PC-3 (cell line): ENCODE data around the gene RPL13. TPM values are rescaled to one million over a fixed set of nuclear protein-coding genes. Genes with fewer than 3 reads are reported as not detected.

Source experiments
- ATAC-seq: fragments of 200-7000 bp; cut with Tn5 transposase; 2 replicates; pipeline ENCODE4 v1.9.1; 2020; ENCODE audit warnings: mild to moderate bottlenecking, moderate library complexity
- BruUV-seq: library from RNA; stranded (reverse); fragments of 400-500 nt; replicated peaks from 2 replicates; lab custom pipeline; 2021; lab: Mats Ljungman, UMichigan
- CTCF ChIA-PET: fragments of 300-600 bp; sonication (Branson Sonifier 250); formaldehyde crosslinking; loops from one replicate; lab custom pipeline; 2022; ENCODE audit warnings: antibody characterized with exemption; lab: Charles Lee
- POLR2A ChIA-PET: fragments of 300-600 bp; sonication (Branson Sonifier 250); formaldehyde crosslinking; loops from one replicate; lab custom pipeline; 2022; ENCODE audit warnings: antibody characterized with exemption; ENCODE audit not compliant: unreplicated experiment; lab: Charles Lee
- DNase-seq: peaks from one replicate; pipeline ENCODE4 v3.0.0-alpha.2; 2015
- H2AFZ ChIP-seq: fragments of 300-600 bp; sonication (generic); 2 replicates; pipeline ENCODE4 v1.6.0; 2016; ENCODE audit warnings: antibody characterized with exemption, low read length
- H3F3A ChIP-seq: fragments of 300-600 bp; sonication (generic); one replicate; pipeline ENCODE4 v1.6.0; 2017; ENCODE audit warnings: antibody characterized with exemption, low read length, control low read depth, mild to moderate bottlenecking; ENCODE audit not compliant: unreplicated experiment
- H3K27ac ChIP-seq: fragments of 300-600 bp; sonication (generic); 2 replicates; pipeline ENCODE4 v1.5.1; 2016; ENCODE audit warnings: mild to moderate bottlenecking, low read length
- H3K27me3 ChIP-seq: fragments of 300-600 bp; sonication (generic); 2 replicates; pipeline ENCODE4 v1.6.1; 2016; ENCODE audit warnings: low read length, mixed read lengths
- H3K36me3 ChIP-seq: fragments of 300-600 bp; sonication (generic); 2 replicates; pipeline ENCODE4 v1.6.1; 2016; ENCODE audit warnings: low read depth, mixed run types, low read length, mixed read lengths
- H3K4me1 ChIP-seq: fragments of 300-600 bp; sonication (generic); 2 replicates; pipeline ENCODE4 v1.5.1; 2016; ENCODE audit warnings: low read length; ENCODE audit not compliant: insufficient read depth
- H3K4me2 ChIP-seq: fragments of 300-600 bp; sonication (generic); 2 replicates; pipeline ENCODE4 v1.6.0; 2016; ENCODE audit warnings: low read length
- H3K4me3 ChIP-seq: fragments of 300-600 bp; sonication (generic); 2 replicates; pipeline ENCODE4 v1.5.1; 2016; ENCODE audit warnings: mild to moderate bottlenecking, low read length, mixed read lengths
- H3K79me2 ChIP-seq: fragments of 300-600 bp; sonication (generic); 2 replicates; pipeline ENCODE4 v1.6.1; 2017; ENCODE audit warnings: low read length, mixed read lengths
- H3K9ac ChIP-seq: fragments of 300-600 bp; sonication (generic); 2 replicates; pipeline ENCODE4 v1.6.0; 2016; ENCODE audit warnings: mild to moderate bottlenecking, low read length
- H3K9me2 ChIP-seq: fragments of 300-600 bp; sonication (generic); replicated peaks from 2 replicates; pipeline ENCODE4 v1.6.1; 2016; ENCODE audit warnings: mixed run types, low read length, mixed read lengths
- H3K9me3 ChIP-seq: fragments of 300-600 bp; sonication (generic); 2 replicates; pipeline ENCODE4 v1.6.1; 2016; ENCODE audit warnings: low read length, mixed read lengths
- H4K20me1 ChIP-seq: fragments of 300-600 bp; sonication (generic); 2 replicates; pipeline ENCODE4 v1.6.1; 2016; ENCODE audit warnings: low read length, mixed read lengths
- EZH2 ChIP-seq: fragments of 300-600 bp; sonication (generic); IDR thresholded peaks from one replicate; pipeline ENCODE4 v1.6.1; 2017; ENCODE audit warnings: antibody characterized with exemption, mild to moderate bottlenecking, low read length; ENCODE audit not compliant: unreplicated experiment
- EZH2phosphoT487 ChIP-seq: fragments of 300-600 bp; sonication (generic); IDR thresholded peaks from 2 replicates; pipeline ENCODE4 v1.6.1; 2018; ENCODE audit warnings: mild to moderate bottlenecking, antibody characterized with exemption, low read length, borderline replicate concordance
- intact Hi-C: fragments of 100-400 bp; cut with micrococcal nuclease; formaldehyde crosslinking; loops from 2 replicates; pipeline ENCODE4 v1.9.0; 2023
- total RNA-seq: library from RNA; depleted of rRNA; stranded (reverse); fragments of >200 nt; gene quantifications from 2 replicates; pipeline ENCODE4 v1.2.3, GENCODE V29; 2014
- TF ChIP-seq, protein P1 (sequence below): fragments of 300-600 bp; sonication (generic); conservative IDR thresholded peaks from 2 replicates; pipeline ENCODE4 v1.5.1; 2017; ENCODE audit warnings: antibody characterized with exemption, low read depth, mild to moderate bottlenecking, low read length

Gene RPL13
- total RNA-seq, 1 experiment from 2014 or later: 3,236 TPM

DNA sequence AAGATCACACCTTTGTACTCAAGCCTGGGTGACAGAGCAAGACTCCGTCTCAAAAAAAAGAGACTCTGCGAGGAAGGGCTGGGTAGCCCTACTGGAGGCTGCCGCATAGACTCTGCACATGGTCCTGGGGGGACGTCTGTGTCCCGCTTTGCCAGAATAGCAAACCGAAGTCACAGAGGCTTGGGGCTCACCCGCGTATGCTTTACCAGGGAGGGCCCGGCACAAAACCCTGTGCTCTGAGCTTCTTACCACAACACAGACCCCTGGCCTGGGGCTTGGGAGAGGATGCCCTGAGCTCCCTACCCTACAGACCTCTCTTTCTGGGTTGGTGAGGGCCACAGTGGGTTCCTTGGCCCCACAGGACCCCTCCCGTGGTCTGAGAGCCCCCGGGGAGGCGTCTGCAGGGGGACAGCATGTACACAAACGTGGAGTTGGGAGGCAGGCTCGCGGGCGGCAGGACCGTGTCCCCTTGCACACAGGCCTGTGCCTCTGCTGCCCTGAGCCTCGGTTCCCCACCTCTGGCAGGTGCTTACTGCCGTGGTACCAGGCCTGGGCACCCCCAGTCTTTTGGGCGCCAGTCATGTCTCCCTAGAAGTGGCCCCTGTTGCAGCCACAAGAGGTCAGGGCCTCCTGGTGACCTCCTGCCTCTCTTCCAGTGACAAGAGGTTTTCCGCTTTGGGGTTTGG is 28.9 kb downstream of the RPL13 start:
- Histone ChIP-seq H3K36me3 (peaks cover 5% of the 10 kb centered on the region), H3K27me3 (no peaks in the 10 kb centered on the region), H3K9me2 (no peaks in the 10 kb centered on the region), H3K9ac (no peak overlapping the region), H4K20me1 (no peaks in the 10 kb centered on the region), H3K4me2 (no peak overlapping the region), H3K9me3 (no peaks in the 10 kb centered on the region), H3K4me3 (no peak overlapping the region), H3K27ac (no peak overlapping the region), H3F3A (no peaks in the 10 kb centered on the region), H3K79me2 (no peaks in the 10 kb centered on the region), H2AFZ (no peak overlapping the region), H3K4me1 (no peaks in the 10 kb centered on the region)
- BruUV-seq: no TSS peak
- intact Hi-C loops: no loop called here
- no peak for ATAC-seq
- no peak for DNase-seq
- ChIA-PET POLR2A (no interaction called here), CTCF (no interaction called here)
- TF ChIP-seq, protein P1, sequence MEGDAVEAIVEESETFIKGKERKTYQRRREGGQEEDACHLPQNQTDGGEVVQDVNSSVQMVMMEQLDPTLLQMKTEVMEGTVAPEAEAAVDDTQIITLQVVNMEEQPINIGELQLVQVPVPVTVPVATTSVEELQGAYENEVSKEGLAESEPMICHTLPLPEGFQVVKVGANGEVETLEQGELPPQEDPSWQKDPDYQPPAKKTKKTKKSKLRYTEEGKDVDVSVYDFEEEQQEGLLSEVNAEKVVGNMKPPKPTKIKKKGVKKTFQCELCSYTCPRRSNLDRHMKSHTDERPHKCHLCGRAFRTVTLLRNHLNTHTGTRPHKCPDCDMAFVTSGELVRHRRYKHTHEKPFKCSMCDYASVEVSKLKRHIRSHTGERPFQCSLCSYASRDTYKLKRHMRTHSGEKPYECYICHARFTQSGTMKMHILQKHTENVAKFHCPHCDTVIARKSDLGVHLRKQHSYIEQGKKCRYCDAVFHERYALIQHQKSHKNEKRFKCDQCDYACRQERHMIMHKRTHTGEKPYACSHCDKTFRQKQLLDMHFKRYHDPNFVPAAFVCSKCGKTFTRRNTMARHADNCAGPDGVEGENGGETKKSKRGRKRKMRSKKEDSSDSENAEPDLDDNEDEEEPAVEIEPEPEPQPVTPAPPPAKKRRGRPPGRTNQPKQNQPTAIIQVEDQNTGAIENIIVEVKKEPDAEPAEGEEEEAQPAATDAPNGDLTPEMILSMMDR: no peak
- TF ChIP-seq EZH2 (no peak), EZH2phosphoT487 (no peak)

DNA sequence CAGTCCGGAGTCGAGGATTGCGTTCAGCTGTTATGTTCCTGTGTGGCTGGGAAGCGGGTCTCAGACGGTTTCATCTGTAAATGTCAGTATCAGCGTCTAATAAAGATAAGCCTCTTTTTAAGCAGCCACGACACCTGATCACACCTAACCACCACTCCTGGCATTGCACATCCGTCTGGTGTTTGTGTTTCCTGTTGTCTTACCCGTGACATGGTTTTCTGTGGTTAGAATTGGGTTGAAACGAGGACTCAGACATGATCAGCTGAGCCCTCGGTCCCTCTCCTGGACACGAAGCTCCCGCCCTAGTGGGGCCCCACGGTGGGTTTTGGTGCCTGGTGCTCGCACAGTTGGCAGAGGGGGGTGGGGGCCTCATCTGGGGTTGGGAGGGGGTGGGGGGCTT is 33.4 kb downstream of the RPL13 start:
- TF ChIP-seq EZH2phosphoT487 (no peak), EZH2 (no peak)
- TF ChIP-seq, protein P1: no peak
- H3K27ac ChIP-seq: no peak overlapping the region
- ATAC-seq (no peak), DNase-seq (no peak)
- no peaks in the 10 kb centered on the region for H3K79me2 ChIP-seq
- no TSS peak for BruUV-seq
- H3K27me3 ChIP-seq: no peaks in the 10 kb centered on the region
- CTCF ChIA-PET: no interaction called here
- no peak overlapping the region for H2AFZ ChIP-seq
- H3K9ac ChIP-seq: no peak overlapping the region
- no peaks in the 10 kb centered on the region for H4K20me1 ChIP-seq
- POLR2A ChIA-PET: no interaction called here
- H3K9me2 ChIP-seq: no peaks in the 10 kb centered on the region
- no peak overlapping the region for H3K4me3 ChIP-seq
- no peaks in the 10 kb centered on the region for H3K4me1 ChIP-seq
- no peaks in the 10 kb centered on the region for H3F3A ChIP-seq
- intact Hi-C loops: no loop called here
- H3K4me2 ChIP-seq: no peak overlapping the region
- no peaks in the 10 kb centered on the region for H3K9me3 ChIP-seq
- H3K36me3 ChIP-seq: no peaks in the 10 kb centered on the region; the same call in 1 of the 2 replicates

- no peak overlapping the region for H3K4me3 ChIP-seq
- no peak for DNase-seq
- TF ChIP-seq, protein P1: no peak
- no peak for TF ChIP-seq EZH2phosphoT487
- no peak for TF ChIP-seq EZH2
- CTCF ChIA-PET: no interaction called here
- H3K9ac ChIP-seq: no peak overlapping the region
- H3K79me2 ChIP-seq: no peaks in the 10 kb centered on the region
- BruUV-seq: no TSS peak
- no peaks in the 10 kb centered on the region; the same call in 1 of the 2 replicates for H3K36me3 ChIP-seq
- H2AFZ ChIP-seq: no peak overlapping the region
- H3K27ac ChIP-seq: no peak overlapping the region
- H4K20me1 ChIP-seq: no peaks in the 10 kb centered on the region
- no peaks in the 10 kb centered on the region for H3K9me3 ChIP-seq
- H3K27me3 ChIP-seq: no peaks in the 10 kb centered on the region
- no peaks in the 10 kb centered on the region for H3K9me2 ChIP-seq
- POLR2A ChIA-PET: no interaction called here
- no peak overlapping the region for H3K4me2 ChIP-seq
- ATAC-seq: no peak
- intact Hi-C loops: no loop called here
- no peaks in the 10 kb centered on the region for H3K4me1 ChIP-seq
- H3F3A ChIP-seq: no peaks in the 10 kb centered on the region
Measured at GRCh38 chr16:89595330-89596060, 35.0 kb downstream of the RPL13 start.
